ENCODE results near the gene RAD51B. TPM values are rescaled to one million over a fixed set of nuclear protein-coding genes. Genes with fewer than 3 reads are reported as not detected.

The RAD51B gene
- total RNA-seq, 1 experiment from 2014 or later: 16.7 TPM

- Histone ChIP-seq H3K4me2 (ENCODE audit: insufficient read depth, insufficient read length, low read length) (no peak overlapping the region), H4K5ac (ENCODE audit: insufficient read length, low read depth, low read length) (no peak overlapping the region), H3K18ac (ENCODE audit: insufficient read length, low read depth, low read length) (no peak overlapping the region), H2BK20ac (ENCODE audit: low read depth, low read length, poor library complexity, severe bottlenecking) (no peak overlapping the region), H2AFZ (ENCODE audit: low read length) (no peak overlapping the region), H3K9me3 (ENCODE audit: control insufficient read depth, low read depth, low read length) (no peaks in the 10 kb centered on the region), H3K27ac (ENCODE audit: insufficient read length, low read depth, low read length) (no peak overlapping the region), H3K79me2 (ENCODE audit: insufficient read depth, low read length) (no peaks in the 10 kb centered on the region), H3K9ac (ENCODE audit: extremely low read depth, insufficient read length, low read length) (no peak overlapping the region), H2BK15ac (ENCODE audit: low read depth, low read length) (no peak overlapping the region), H3K56ac (ENCODE audit: insufficient read length, low read depth, low read length) (no peak overlapping the region), H2BK120ac (ENCODE audit: low read depth, low read length, poor library complexity, severe bottlenecking) (no peak overlapping the region), H3K23me2 (ENCODE audit: insufficient read length, low read depth, low read length, poor library complexity, severe bottlenecking) (no peaks in the 10 kb centered on the region), H2BK5ac (ENCODE audit: insufficient read length, low read length) (no peak overlapping the region), H4K91ac (ENCODE audit: insufficient read length, low read depth, low read length) (no peak overlapping the region), H4K8ac (replicated peaks; ENCODE audit: insufficient read length, low read depth, low read length) (no peak overlapping the region), H2AK5ac (ENCODE audit: insufficient read length, low read length) (no peak overlapping the region), H3K4me1 (ENCODE audit: insufficient read depth, low read length) (no peaks in the 10 kb centered on the region), H3K14ac (ENCODE audit: insufficient read depth, low read length) (no peak overlapping the region), H4K20me1 (ENCODE audit: control insufficient read depth, insufficient read depth, insufficient read length) (no peaks in the 10 kb centered on the region), H3T11ph (ENCODE audit: low read length) (no peak overlapping the region), H3K4ac (ENCODE audit: low read depth, low read length) (no peak overlapping the region), H3K27me3 (ENCODE audit: insufficient read depth, low read length) (no peaks in the 10 kb centered on the region), H3K23ac (ENCODE audit: insufficient read length, low read depth, low read length) (no peak overlapping the region), H3K79me1 (ENCODE audit: insufficient read depth, low read depth, low read length, poor library complexity, severe bottlenecking) (no peaks in the 10 kb centered on the region), H2BK12ac (ENCODE audit: insufficient read length, low read depth, low read length) (no peak overlapping the region)
- Mint-ChIP-seq H3K4me3 (no peak overlapping the region), H3K9me3 (no peaks in the 10 kb centered on the region), H3K27ac (no peak overlapping the region), H3K4me1 (no peaks in the 10 kb centered on the region; a peak in 1 of 4 replicates), H3K36me3 (ENCODE audit: insufficient read depth in 1 of 3, low read depth in 3 of 3) (no peaks in the 10 kb centered on the region), H3K27me3 (ENCODE audit: low read depth) (peaks cover 10% of the 10 kb centered on the region)
- no peak for TF ChIP-seq CTCF (conservative IDR thresholded peaks at IDR 0.05)
- no CpG with 5 or more reads among the region's 2 CpGs for WGBS (ENCODE audit: extremely low coverage, insufficient read length, low lambda C conversion rate)
- DNase-seq: no peak
Observed at GRCh38 chr14:68709007-68709406, 889.4 kb downstream of the RAD51B start.
